ENCODE measurements around the gene POP4.

- no peak for TF ChIP-seq POLR2A (IDR thresholded peaks at IDR 0.05)
- no peak for TF ChIP-seq CTCF (IDR thresholded peaks at IDR 0.05)
- no peak for TF ChIP-seq EP300 (IDR thresholded peaks at IDR 0.05)
Observed at GRCh38 chr19:29563486-29564101, 42.5 kb upstream of the POP4 start.
